ENCODE measurements around the gene PCP2. TPM values are rescaled to one million over a fixed set of nuclear protein-coding genes. Genes with fewer than 3 reads are reported as not detected.

The PCP2 gene
- polyA plus RNA-seq, 2 donors, result 0.58 to 1.3 TPM

GRCh38 chr19:7612282-7613274 lies 20.9 kb downstream of the PCP2 start:
- 91 to 92% methylated on average over 70 to 81 of the region's 81 CpGs for WGBS, 2 donors
- no peak overlapping the region for H3K4me3 ChIP-seq (ENCODE audit: low read depth in 1 of 2, low read length in 2 of 2)
- H3K9me3 ChIP-seq (ENCODE audit: control insufficient read depth in 2 of 2, insufficient read depth in 1 of 2, low read depth in 1 of 2, low read length in 1 of 2), result no peaks in the 10 kb centered on the region
- no peaks in the 10 kb centered on the region for H3K4me1 ChIP-seq (ENCODE audit: control insufficient read depth in 2 of 2, insufficient read depth in 2 of 2, low read length in 1 of 2)
- H3K27ac ChIP-seq (ENCODE audit: low read depth in 2 of 2, low read length in 1 of 2), result no peak overlapping the region
- H3K36me3 ChIP-seq (ENCODE audit: control insufficient read depth in 2 of 2, insufficient read depth in 2 of 2, low read length in 1 of 2), result peaks cover 0 to 36% of the 10 kb centered on the region in 2 donors
- H3K27me3 ChIP-seq (ENCODE audit: control insufficient read depth in 1 of 2, insufficient read depth in 2 of 2, low read length in 2 of 2), result no peaks in the 10 kb centered on the region

- Histone ChIP-seq H3K27ac (ENCODE audit: low read depth in 2 of 2, low read length in 1 of 2) (no peak overlapping the region), H3K27me3 (ENCODE audit: control insufficient read depth in 1 of 2, insufficient read depth in 2 of 2, low read length in 2 of 2) (no peaks in the 10 kb centered on the region), H3K36me3 (ENCODE audit: control insufficient read depth in 2 of 2, insufficient read depth in 2 of 2, low read length in 1 of 2) (peaks cover 0 to 32% of the 10 kb centered on the region in 2 donors), H3K4me3 (ENCODE audit: low read depth in 1 of 2, low read length in 2 of 2) (no peak overlapping the region), H3K9me3 (ENCODE audit: control insufficient read depth in 2 of 2, insufficient read depth in 1 of 2, low read depth in 1 of 2, low read length in 1 of 2) (no peaks in the 10 kb centered on the region), H3K4me1 (ENCODE audit: control insufficient read depth in 2 of 2, insufficient read depth in 2 of 2, low read length in 1 of 2) (no peaks in the 10 kb centered on the region)
- WGBS, 2 donors, result 88 to 92% methylated on average over 40 to 41 of the region's 41 CpGs
Observed at GRCh38 chr19:7611541-7612279, 21.8 kb downstream of the PCP2 start.

GRCh38 chr19:7610491-7611240 lies 22.9 kb downstream of the PCP2 start:
- 85 to 89% methylated on average over 31 of the region's 31 CpGs for WGBS, 2 donors
- peaks cover 0 to 37% of the 10 kb centered on the region in 2 donors for H3K36me3 ChIP-seq (ENCODE audit: control insufficient read depth in 2 of 2, insufficient read depth in 2 of 2, low read length in 1 of 2)
- no peak overlapping the region for H3K27ac ChIP-seq (ENCODE audit: low read depth in 2 of 2, low read length in 1 of 2)

GRCh38 chr19:7607874-7608560 lies 25.5 kb downstream of the PCP2 start:
- H3K4me3 ChIP-seq (ENCODE audit: low read depth in 1 of 2, low read length in 2 of 2), result no peak overlapping the region
- WGBS, 2 donors, result 91 to 92% methylated on average over 25 of the region's 25 CpGs

More at GRCh38 chr19:7610491-7611240, 22.9 kb downstream of the PCP2 start:
- H3K27me3 ChIP-seq (ENCODE audit: control insufficient read depth in 1 of 2, insufficient read depth in 2 of 2, low read length in 2 of 2), result no peaks in the 10 kb centered on the region
- no peaks in the 10 kb centered on the region for H3K9me3 ChIP-seq (ENCODE audit: control insufficient read depth in 2 of 2, insufficient read depth in 1 of 2, low read depth in 1 of 2, low read length in 1 of 2)
- H3K4me1 ChIP-seq (ENCODE audit: control insufficient read depth in 2 of 2, insufficient read depth in 2 of 2, low read length in 1 of 2), result no peaks in the 10 kb centered on the region
- no peak overlapping the region for H3K4me3 ChIP-seq (ENCODE audit: low read depth in 1 of 2, low read length in 2 of 2)

GRCh38 chr19:7607212-7607873 lies 26.2 kb downstream of the PCP2 start:
- H3K27ac ChIP-seq (ENCODE audit: low read depth in 2 of 2, low read length in 1 of 2), result no peak overlapping the region
- no peak overlapping the region for H3K4me3 ChIP-seq (ENCODE audit: low read depth in 1 of 2, low read length in 2 of 2)
- peaks cover 0 to 35% of the 10 kb centered on the region in 2 donors for H3K36me3 ChIP-seq (ENCODE audit: control insufficient read depth in 2 of 2, insufficient read depth in 2 of 2, low read length in 1 of 2)
- H3K27me3 ChIP-seq (ENCODE audit: control insufficient read depth in 1 of 2, insufficient read depth in 2 of 2, low read length in 2 of 2), result no peaks in the 10 kb centered on the region
- WGBS, 2 donors, result 80 to 81% methylated on average over 10 of the region's 10 CpGs
- H3K9me3 ChIP-seq (ENCODE audit: control insufficient read depth in 2 of 2, insufficient read depth in 1 of 2, low read depth in 1 of 2, low read length in 1 of 2), result no peaks in the 10 kb centered on the region
- peaks cover 0 to 5% of the 10 kb centered on the region in 2 donors for H3K4me1 ChIP-seq (ENCODE audit: control insufficient read depth in 2 of 2, insufficient read depth in 2 of 2, low read length in 1 of 2)

More at GRCh38 chr19:7607874-7608560, 25.5 kb downstream of the PCP2 start:
- H3K36me3 ChIP-seq (ENCODE audit: control insufficient read depth in 2 of 2, insufficient read depth in 2 of 2, low read length in 1 of 2), result peaks cover 0 to 39% of the 10 kb centered on the region in 2 donors
- H3K27me3 ChIP-seq (ENCODE audit: control insufficient read depth in 1 of 2, insufficient read depth in 2 of 2, low read length in 2 of 2), result no peaks in the 10 kb centered on the region
- peaks cover 0 to 4% of the 10 kb centered on the region in 2 donors for H3K4me1 ChIP-seq (ENCODE audit: control insufficient read depth in 2 of 2, insufficient read depth in 2 of 2, low read length in 1 of 2)
- H3K27ac ChIP-seq (ENCODE audit: low read depth in 2 of 2, low read length in 1 of 2), result no peak overlapping the region
- no peaks in the 10 kb centered on the region for H3K9me3 ChIP-seq (ENCODE audit: control insufficient read depth in 2 of 2, insufficient read depth in 1 of 2, low read depth in 1 of 2, low read length in 1 of 2)

- WGBS, 2 donors, result 90 to 94% methylated on average over 17 of the region's 17 CpGs
- no peak overlapping the region for H3K4me3 ChIP-seq (ENCODE audit: low read depth in 1 of 2, low read length in 2 of 2)
- H3K4me1 ChIP-seq (ENCODE audit: control insufficient read depth in 2 of 2, insufficient read depth in 2 of 2, low read length in 1 of 2), result peaks cover 0 to 6% of the 10 kb centered on the region in 2 donors
- H3K27ac ChIP-seq (ENCODE audit: low read depth in 2 of 2, low read length in 1 of 2), result no peak overlapping the region
- H3K9me3 ChIP-seq (ENCODE audit: control insufficient read depth in 2 of 2, insufficient read depth in 1 of 2, low read depth in 1 of 2, low read length in 1 of 2), result no peaks in the 10 kb centered on the region
- H3K27me3 ChIP-seq (ENCODE audit: control insufficient read depth in 1 of 2, insufficient read depth in 2 of 2, low read length in 2 of 2), result no peaks in the 10 kb centered on the region
- H3K36me3 ChIP-seq (ENCODE audit: control insufficient read depth in 2 of 2, insufficient read depth in 2 of 2, low read length in 1 of 2), result peaks cover 0 to 30% of the 10 kb centered on the region in 2 donors
Observed at GRCh38 chr19:7606289-7606688, 27.2 kb downstream of the PCP2 start.

- no peaks in the 10 kb centered on the region for H3K27me3 ChIP-seq (ENCODE audit: control insufficient read depth in 1 of 2, insufficient read depth in 2 of 2, low read length in 2 of 2)
Observed at GRCh38 chr19:7605490-7606222, 27.9 kb downstream of the PCP2 start.

GRCh38 chr19:7603919-7604318 lies 29.6 kb downstream of the PCP2 start:
- H3K4me1 ChIP-seq (ENCODE audit: control insufficient read depth in 2 of 2, insufficient read depth in 2 of 2, low read length in 1 of 2), result peaks cover 0 to 6% of the 10 kb centered on the region in 2 donors
- no peaks in the 10 kb centered on the region for H3K9me3 ChIP-seq (ENCODE audit: control insufficient read depth in 2 of 2, insufficient read depth in 1 of 2, low read depth in 1 of 2, low read length in 1 of 2)
- peaks cover 0 to 26% of the 10 kb centered on the region in 2 donors for H3K36me3 ChIP-seq (ENCODE audit: control insufficient read depth in 2 of 2, insufficient read depth in 2 of 2, low read length in 1 of 2)
- 77 to 80% methylated on average over 9 of the region's 9 CpGs for WGBS, 2 donors
- H3K4me3 ChIP-seq (ENCODE audit: low read depth in 1 of 2, low read length in 2 of 2), result no peak overlapping the region
- peak overlapping the region in 1 of 2 donors; percentile 19 for H3K27ac ChIP-seq (ENCODE audit: low read depth in 2 of 2, low read length in 1 of 2)
- no peaks in the 10 kb centered on the region for H3K27me3 ChIP-seq (ENCODE audit: control insufficient read depth in 1 of 2, insufficient read depth in 2 of 2, low read length in 2 of 2)

More at GRCh38 chr19:7605490-7606222, 27.9 kb downstream of the PCP2 start:
- Histone ChIP-seq H3K4me1 (ENCODE audit: control insufficient read depth in 2 of 2, insufficient read depth in 2 of 2, low read length in 1 of 2) (peaks cover 0 to 6% of the 10 kb centered on the region in 2 donors), H3K27ac (ENCODE audit: low read depth in 2 of 2, low read length in 1 of 2) (no peak overlapping the region), H3K9me3 (ENCODE audit: control insufficient read depth in 2 of 2, insufficient read depth in 1 of 2, low read depth in 1 of 2, low read length in 1 of 2) (no peaks in the 10 kb centered on the region), H3K4me3 (ENCODE audit: low read depth in 1 of 2, low read length in 2 of 2) (no peak overlapping the region), H3K36me3 (ENCODE audit: control insufficient read depth in 2 of 2, insufficient read depth in 2 of 2, low read length in 1 of 2) (peaks cover 0 to 29% of the 10 kb centered on the region in 2 donors)
- WGBS, 2 donors, result 72 to 76% methylated on average over 13 to 14 of the region's 14 CpGs

Data from esophagus (tissue), 2 donors.